ENCODE measurements around the gene ABLIM3.

GRCh38 chr5:149215478-149216090 is 74.3 kb downstream of the ABLIM3 start:
- TF ChIP-seq FOSL1 (IDR thresholded peaks at IDR 0.05; ENCODE audit: low read depth) (no peak), MAX (IDR thresholded peaks at IDR 0.05) (no peak), POLR2A (IDR thresholded peaks at IDR 0.05; ENCODE audit: borderline replicate concordance, extremely low read depth, insufficient read depth, insufficient read length) (no peak), CTCF (IDR thresholded peaks at IDR 0.05 in 2 of 3, conservative IDR thresholded peaks at IDR 0.05 in 1 of 3; ENCODE audit: borderline replicate concordance in 1 of 3, insufficient read depth in 1 of 3, low read depth in 2 of 3, low read length in 2 of 3) (no peak), CBX3 (IDR thresholded peaks at IDR 0.05; ENCODE audit: low read depth) (no peak), ELF1 (IDR thresholded peaks at IDR 0.05; ENCODE audit: borderline replicate concordance, low read depth) (no peak), EZH2 (IDR thresholded peaks at IDR 0.05) (no peak), ZFX (IDR thresholded peaks at IDR 0.05) (no peak), REST (IDR thresholded peaks at IDR 0.05; ENCODE audit: low read depth) (no peak), RAD21 (IDR thresholded peaks at IDR 0.05; ENCODE audit: low read depth) (no peak), SRF (IDR thresholded peaks at IDR 0.05; ENCODE audit: low read depth) (no peak), ATF3 (IDR thresholded peaks at IDR 0.05) (no peak), SIN3A (IDR thresholded peaks at IDR 0.05; ENCODE audit: low read depth) (no peak), TCF7L2 (IDR thresholded peaks at IDR 0.05; ENCODE audit: borderline replicate concordance, extremely low read depth, insufficient read depth, insufficient read length) (no peak)

Data from HCT116 (cell line).